A673 (cell line): ENCODE measurements around the gene HIGD1A. TPM values are rescaled to one million over a fixed set of nuclear protein-coding genes. Genes with fewer than 3 reads are reported as not detected.

Source experiments
- BruUV-seq: library from RNA; stranded (reverse); fragments of 400-500 nt; replicated peaks from 2 replicates; lab custom pipeline; 2021; lab: Mats Ljungman, UMichigan
- CTCF ChIA-PET: fragments of 300-600 bp; sonication (Branson Sonifier 250); formaldehyde crosslinking; loops from one replicate; lab custom pipeline; 2022; ENCODE audit warnings: antibody characterized with exemption; lab: Charles Lee
- POLR2A ChIA-PET: fragments of 300-600 bp; sonication (Branson Sonifier 250); formaldehyde crosslinking; loops from one replicate; lab custom pipeline; 2022; ENCODE audit warnings: antibody characterized with exemption; ENCODE audit not compliant: low non-redundant PET; lab: Charles Lee
- DNase-seq: peaks from one replicate; pipeline ENCODE4 v3.0.0-alpha.2; 2015; ENCODE audit warnings: low spot score
- H3K27ac ChIP-seq: fragments of 200-600 bp; sonication (generic); 2 replicates; pipeline ENCODE4 v1.5.1; 2016; ENCODE audit warnings: mixed run types, low read depth, mild to moderate bottlenecking, mixed read lengths, antibody characterized with exemption, low read length; ENCODE audit not compliant: poor library complexity, severe bottlenecking
- H3K27me3 ChIP-seq: fragments of 200-600 bp; sonication (generic); replicated peaks from 2 replicates; pipeline ENCODE4 v1.6.1; 2017; ENCODE audit warnings: mixed run types, low read depth, mild to moderate bottlenecking, mixed read lengths, antibody characterized with exemption, low read length; ENCODE audit not compliant: insufficient read depth, poor library complexity
- H3K36me3 ChIP-seq: fragments of 200-600 bp; sonication (generic); 2 replicates; pipeline ENCODE4 v1.6.1; 2016; ENCODE audit warnings: mixed run types, mild to moderate bottlenecking, mixed read lengths, antibody characterized with exemption, low read length; ENCODE audit not compliant: insufficient read depth, poor library complexity, severe bottlenecking
- H3K4me1 ChIP-seq: fragments of 200-600 bp; sonication (generic); 2 replicates; pipeline ENCODE4 v1.6.1; 2017; ENCODE audit warnings: mixed run types, mild to moderate bottlenecking, mixed read lengths, antibody characterized with exemption, low read length; ENCODE audit not compliant: insufficient read depth, poor library complexity, severe bottlenecking
- H3K4me3 ChIP-seq: fragments of 200-600 bp; sonication (generic); 2 replicates; pipeline ENCODE4 v1.5.1; 2016; ENCODE audit warnings: low read depth, mixed run types, mild to moderate bottlenecking, mixed read lengths, low read length; ENCODE audit not compliant: poor library complexity, severe bottlenecking
- H3K9me3 ChIP-seq: fragments of 200-600 bp; sonication (generic); 2 replicates; pipeline ENCODE4 v1.6.1; 2016; ENCODE audit warnings: mixed run types, low read depth, mild to moderate bottlenecking, mixed read lengths, antibody characterized with exemption, low read length; ENCODE audit not compliant: poor library complexity, severe bottlenecking
- EZH2 ChIP-seq: fragments of 200-600 bp; sonication (generic); IDR thresholded peaks from 2 replicates; pipeline ENCODE4 v1.6.1; 2017; ENCODE audit warnings: borderline replicate concordance, low read depth, mild to moderate bottlenecking, mixed read lengths, antibody characterized with exemption, low read length; ENCODE audit not compliant: poor library complexity, severe bottlenecking
- intact Hi-C: fragments of 100-400 bp; cut with micrococcal nuclease; formaldehyde crosslinking; loops from one replicate; pipeline ENCODE4 v1.10.0; 2022; ENCODE audit not compliant: unreplicated experiment
- total RNA-seq: library from RNA; stranded (reverse); gene quantifications from 2 replicates; pipeline ENCODE4 v1.2.3, GENCODE V29; 2021
- TF ChIP-seq, protein P1 (sequence below): fragments of 300-800, 200-600 bp; sonication (generic); conservative IDR thresholded peaks from 2 replicates; pipeline ENCODE4 v1.5.1; 2017; ENCODE audit warnings: low read depth, mild to moderate bottlenecking, antibody characterized with exemption, low read length, moderate library complexity, mixed read lengths

Gene HIGD1A
- total RNA-seq, 1 experiment from 2014 or later, result 50.6 TPM

DNA sequence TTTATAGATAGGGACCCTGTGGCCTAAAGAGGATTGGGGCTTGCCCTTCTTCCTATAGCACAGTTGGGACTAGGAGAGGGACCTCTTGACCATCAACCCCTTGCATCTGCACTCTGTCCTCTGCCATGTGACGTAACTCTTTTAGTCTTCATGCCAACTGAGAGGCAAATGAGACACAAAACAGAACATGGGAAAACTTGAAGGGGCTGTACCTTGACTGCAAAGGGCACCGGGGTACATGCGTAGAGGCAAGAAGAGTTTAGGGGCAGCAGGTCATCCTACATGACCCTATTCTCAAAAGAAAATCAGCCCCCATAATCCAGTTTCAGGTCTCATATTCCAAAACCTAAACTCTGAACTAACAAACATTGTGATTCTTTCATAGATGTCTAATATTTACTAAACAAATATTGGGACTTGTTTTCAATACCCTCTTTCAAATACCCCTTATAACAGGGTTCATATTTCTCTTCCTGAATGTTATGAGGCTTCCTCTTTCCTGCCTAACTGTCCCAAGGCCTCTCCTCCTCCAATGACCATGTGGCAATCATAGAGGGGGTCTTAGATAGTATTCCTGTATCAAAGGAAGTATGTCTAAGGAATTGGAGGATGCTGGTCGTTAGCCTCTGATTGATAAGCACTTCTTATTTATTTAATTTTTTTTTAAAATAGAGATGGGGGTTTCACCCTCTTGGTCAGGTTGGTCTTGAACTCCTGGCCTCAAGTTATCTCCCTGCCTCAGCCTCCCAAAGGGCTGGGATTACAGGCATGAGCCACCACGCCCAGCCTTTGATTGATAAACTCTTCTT lies 25.5 kb upstream of the HIGD1A start:
- POLR2A ChIA-PET, result no interaction called here
- BruUV-seq, result no TSS peak
- intact Hi-C loops, result loop anchor here (5.0 kb wide), 1 partner anchor 48 kb away; no protein-coding TSS in a partner anchor

GRCh38 chr3:42829083-42829627 lies 24.9 kb upstream of the HIGD1A start:
- Histone ChIP-seq H3K4me1 (no peaks in the 10 kb centered on the region), H3K27me3 (no peaks in the 10 kb centered on the region), H3K4me3 (no peak overlapping the region), H3K36me3 (no peaks in the 10 kb centered on the region), H3K27ac (no peak overlapping the region), H3K9me3 (no peaks in the 10 kb centered on the region)
- intact Hi-C loops, result no loop called here
- DNase-seq, result no peak
- POLR2A ChIA-PET, result no interaction called here
- CTCF ChIA-PET, result no interaction called here
- TF ChIP-seq, protein P1, sequence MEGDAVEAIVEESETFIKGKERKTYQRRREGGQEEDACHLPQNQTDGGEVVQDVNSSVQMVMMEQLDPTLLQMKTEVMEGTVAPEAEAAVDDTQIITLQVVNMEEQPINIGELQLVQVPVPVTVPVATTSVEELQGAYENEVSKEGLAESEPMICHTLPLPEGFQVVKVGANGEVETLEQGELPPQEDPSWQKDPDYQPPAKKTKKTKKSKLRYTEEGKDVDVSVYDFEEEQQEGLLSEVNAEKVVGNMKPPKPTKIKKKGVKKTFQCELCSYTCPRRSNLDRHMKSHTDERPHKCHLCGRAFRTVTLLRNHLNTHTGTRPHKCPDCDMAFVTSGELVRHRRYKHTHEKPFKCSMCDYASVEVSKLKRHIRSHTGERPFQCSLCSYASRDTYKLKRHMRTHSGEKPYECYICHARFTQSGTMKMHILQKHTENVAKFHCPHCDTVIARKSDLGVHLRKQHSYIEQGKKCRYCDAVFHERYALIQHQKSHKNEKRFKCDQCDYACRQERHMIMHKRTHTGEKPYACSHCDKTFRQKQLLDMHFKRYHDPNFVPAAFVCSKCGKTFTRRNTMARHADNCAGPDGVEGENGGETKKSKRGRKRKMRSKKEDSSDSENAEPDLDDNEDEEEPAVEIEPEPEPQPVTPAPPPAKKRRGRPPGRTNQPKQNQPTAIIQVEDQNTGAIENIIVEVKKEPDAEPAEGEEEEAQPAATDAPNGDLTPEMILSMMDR, result no peak
- TF ChIP-seq EZH2, result no peak
- no TSS peak for BruUV-seq

More for the DNA sequence above, 25.5 kb upstream of the HIGD1A start:
- H3K27ac ChIP-seq, result no peak overlapping the region
- CTCF ChIA-PET, result interaction anchor here (0.9 kb wide), 1 partner anchor 103 kb away, joined by 4 read pairs; no protein-coding TSS in a partner anchor
- no peak overlapping the region for H3K4me3 ChIP-seq
- no peaks in the 10 kb centered on the region for H3K27me3 ChIP-seq
- DNase-seq, result no peak
- H3K9me3 ChIP-seq, result no peaks in the 10 kb centered on the region
- H3K4me1 ChIP-seq, result no peaks in the 10 kb centered on the region
- H3K36me3 ChIP-seq, result no peaks in the 10 kb centered on the region
- TF ChIP-seq, protein P1, result no peak
- TF ChIP-seq EZH2, result no peak

GRCh38 chr3:42827654-42828053 lies 23.4 kb upstream of the HIGD1A start:
- no peaks in the 10 kb centered on the region for H3K27me3 ChIP-seq
- TF ChIP-seq, protein P1, result no peak
- no peak for TF ChIP-seq EZH2
- DNase-seq, result no peak
- POLR2A ChIA-PET, result no interaction called here
- no peaks in the 10 kb centered on the region for H3K9me3 ChIP-seq
- no TSS peak for BruUV-seq
- H3K4me3 ChIP-seq, result no peak overlapping the region
- intact Hi-C loops, result no loop called here
- H3K4me1 ChIP-seq, result no peaks in the 10 kb centered on the region
- CTCF ChIA-PET, result no interaction called here
- H3K36me3 ChIP-seq, result no peaks in the 10 kb centered on the region
- H3K27ac ChIP-seq, result no peak overlapping the region
